GM21737 (cell line): ENCODE data around the gene PSMD6.

Source experiments
- ATAC-seq: cut with Tn5 transposase; IDR thresholded peaks from one replicate; pipeline ENCODE4 v1.9.1; 2021; ENCODE audit warnings: mild to moderate bottlenecking, moderate library complexity; ENCODE audit not compliant: unreplicated experiment

Gene PSMD6

GRCh38 chr3:64023187-64023860 lies at the start of gene PSMD6:
Gene PSMD6, minus strand, starts transcription at chr3:64023494. Its CDS starts 75 bp downstream, at chr3:64023419.
- ATAC-seq, result peak; percentile 95

- no peak for ATAC-seq
Measured at GRCh38 chr3:64072126-64072525, 48.8 kb upstream of the PSMD6 start.

- no peak for ATAC-seq
Measured at GRCh38 chr3:64070704-64071103, 47.4 kb upstream of the PSMD6 start.

GRCh38 chr3:64067506-64068346 lies 44.4 kb upstream of the PSMD6 start:
- ATAC-seq, result no peak

- no peak for ATAC-seq
Measured at GRCh38 chr3:64064804-64065203, 41.5 kb upstream of the PSMD6 start.

GRCh38 chr3:64063983-64064438 lies 40.7 kb upstream of the PSMD6 start:
- no peak for ATAC-seq

- no peak for ATAC-seq
Measured at GRCh38 chr3:64063207-64063982, 40.1 kb upstream of the PSMD6 start.

- ATAC-seq, result no peak
Measured at GRCh38 chr3:64061628-64062027, 38.3 kb upstream of the PSMD6 start.

- no peak for ATAC-seq
Measured at GRCh38 chr3:64059484-64060175, 36.3 kb upstream of the PSMD6 start.

GRCh38 chr3:64058566-64058965 lies 35.3 kb upstream of the PSMD6 start:
- no peak for ATAC-seq

- ATAC-seq, result no peak
Measured at GRCh38 chr3:64057231-64057630, 33.9 kb upstream of the PSMD6 start.

GRCh38 chr3:64056606-64057180 lies 33.4 kb upstream of the PSMD6 start:
- ATAC-seq, result no peak

GRCh38 chr3:64055076-64055475 lies 31.8 kb upstream of the PSMD6 start:
- no peak for ATAC-seq

- ATAC-seq, result no peak
Measured at GRCh38 chr3:64054488-64054887, 31.2 kb upstream of the PSMD6 start.

- no peak for ATAC-seq
Measured at GRCh38 chr3:64053581-64053980, 30.3 kb upstream of the PSMD6 start.

- no peak for ATAC-seq
Measured at GRCh38 chr3:64053117-64053516, 29.8 kb upstream of the PSMD6 start.

- ATAC-seq, result no peak
Measured at GRCh38 chr3:64049832-64050231, 26.5 kb upstream of the PSMD6 start.

GRCh38 chr3:64049136-64049535 lies 25.8 kb upstream of the PSMD6 start:
- no peak for ATAC-seq

- no peak for ATAC-seq
Measured at GRCh38 chr3:64048631-64049061, 25.4 kb upstream of the PSMD6 start.

GRCh38 chr3:64047787-64048186 lies 24.5 kb upstream of the PSMD6 start:
- ATAC-seq, result no peak
